HUES48 (cell line): ENCODE results near the gene PPIL1.

Experiments
- H3K27ac ChIP-seq: one replicate; pipeline ENCODE4 v1.7.0; 2013; ENCODE audit warnings: low read depth, low read length, inconsistent platforms
- H3K27me3 ChIP-seq: 2 replicates; pipeline ENCODE4 v1.6.1; 2013; ENCODE audit warnings: mild to moderate bottlenecking, low read length; ENCODE audit not compliant: control insufficient read depth, insufficient read depth
- H3K36me3 ChIP-seq: 2 replicates; pipeline ENCODE4 v1.6.1; 2013; ENCODE audit warnings: low read length; ENCODE audit not compliant: control insufficient read depth, insufficient read depth
- H3K4me1 ChIP-seq: 2 replicates; pipeline ENCODE4 v1.6.1; 2013; ENCODE audit warnings: mild to moderate bottlenecking, low read length; ENCODE audit not compliant: control insufficient read depth, insufficient read depth
- H3K4me3 ChIP-seq: 2 replicates; pipeline ENCODE4 v1.5.1; 2013; ENCODE audit warnings: mild to moderate bottlenecking, low read depth, low read length
- H3K9ac ChIP-seq: 2 replicates; pipeline ENCODE4 v1.6.1; 2013; ENCODE audit warnings: mild to moderate bottlenecking, low read depth, low read length, moderate library complexity
- H3K9me3 ChIP-seq: 2 replicates; pipeline ENCODE4 v1.6.1; 2013; ENCODE audit warnings: low read length; ENCODE audit not compliant: control insufficient read depth, insufficient read depth

PPIL1 gene

GRCh38 chr6:36865835-36866234 is 8.8 kb downstream of the PPIL1 start:
- no peaks in the 10 kb centered on the region for H3K4me1 ChIP-seq
- no peak overlapping the region for H3K9ac ChIP-seq
- no peak overlapping the region for H3K27ac ChIP-seq
- H3K36me3 ChIP-seq, result peaks cover 95% of the 10 kb centered on the region
- H3K9me3 ChIP-seq, result no peaks in the 10 kb centered on the region
- H3K27me3 ChIP-seq, result no peaks in the 10 kb centered on the region
- H3K4me3 ChIP-seq, result no peak overlapping the region

- H3K9me3 ChIP-seq, result no peaks in the 10 kb centered on the region
- no peaks in the 10 kb centered on the region for H3K27me3 ChIP-seq
- H3K27ac ChIP-seq, result no peak overlapping the region
- no peak overlapping the region for H3K4me3 ChIP-seq
- H3K4me1 ChIP-seq, result peaks cover 3% of the 10 kb centered on the region; the same call in 1 of the 2 replicates
- H3K9ac ChIP-seq, result no peak overlapping the region
- H3K36me3 ChIP-seq, result peaks cover 77% of the 10 kb centered on the region
Observed at GRCh38 chr6:36863670-36864540, 10.7 kb downstream of the PPIL1 start.

- no peak overlapping the region for H3K27ac ChIP-seq
- no peaks in the 10 kb centered on the region for H3K27me3 ChIP-seq
- H3K4me1 ChIP-seq, result peaks cover 7% of the 10 kb centered on the region
- no peaks in the 10 kb centered on the region for H3K9me3 ChIP-seq
- H3K36me3 ChIP-seq, result peaks cover 67% of the 10 kb centered on the region
- no peak overlapping the region for H3K4me3 ChIP-seq
- no peak overlapping the region for H3K9ac ChIP-seq
Observed at GRCh38 chr6:36862848-36863382, 11.7 kb downstream of the PPIL1 start.

GRCh38 chr6:36862164-36862847 is 12.3 kb downstream of the PPIL1 start:
- Histone ChIP-seq H3K36me3 (peaks cover 64% of the 10 kb centered on the region), H3K9ac (no peak overlapping the region), H3K4me1 (peaks cover 7% of the 10 kb centered on the region), H3K27ac (no peak overlapping the region), H3K9me3 (no peaks in the 10 kb centered on the region), H3K4me3 (no peak overlapping the region), H3K27me3 (no peaks in the 10 kb centered on the region)

- Histone ChIP-seq H3K27me3 (no peaks in the 10 kb centered on the region), H3K4me3 (no peak overlapping the region), H3K9me3 (no peaks in the 10 kb centered on the region), H3K4me1 (peaks cover 7% of the 10 kb centered on the region), H3K27ac (no peak overlapping the region), H3K9ac (no peak overlapping the region), H3K36me3 (peaks cover 61% of the 10 kb centered on the region)
Observed at GRCh38 chr6:36860126-36860525, 14.5 kb downstream of the PPIL1 start.

GRCh38 chr6:36858407-36858981 is 16.1 kb downstream of the PPIL1 start:
- Histone ChIP-seq H3K9ac (no peak overlapping the region), H3K9me3 (no peaks in the 10 kb centered on the region), H3K4me3 (no peak overlapping the region), H3K36me3 (peaks cover 61% of the 10 kb centered on the region), H3K4me1 (peaks cover 7% of the 10 kb centered on the region), H3K27me3 (no peaks in the 10 kb centered on the region), H3K27ac (peak overlapping the region; percentile 86)

- no peak overlapping the region for H3K27ac ChIP-seq
- H3K27me3 ChIP-seq, result no peaks in the 10 kb centered on the region
- no peak overlapping the region for H3K4me3 ChIP-seq
- H3K36me3 ChIP-seq, result peaks cover 61% of the 10 kb centered on the region
- H3K9ac ChIP-seq, result no peak overlapping the region
- no peaks in the 10 kb centered on the region for H3K9me3 ChIP-seq
- peaks cover 7% of the 10 kb centered on the region for H3K4me1 ChIP-seq
Observed at GRCh38 chr6:36857325-36857724, 17.3 kb downstream of the PPIL1 start.

- no peaks in the 10 kb centered on the region for H3K27me3 ChIP-seq
- peaks cover 56% of the 10 kb centered on the region for H3K36me3 ChIP-seq
- H3K4me3 ChIP-seq, result no peak overlapping the region
- no peaks in the 10 kb centered on the region for H3K9me3 ChIP-seq
- no peak overlapping the region for H3K27ac ChIP-seq
- H3K9ac ChIP-seq, result no peak overlapping the region
- peaks cover 7% of the 10 kb centered on the region for H3K4me1 ChIP-seq
Observed at GRCh38 chr6:36856277-36856676, 18.3 kb downstream of the PPIL1 start.

GRCh38 chr6:36855750-36856149 is 18.9 kb downstream of the PPIL1 start:
- Histone ChIP-seq H3K9me3 (no peaks in the 10 kb centered on the region), H3K36me3 (peaks cover 51% of the 10 kb centered on the region), H3K4me1 (peaks cover 9% of the 10 kb centered on the region), H3K9ac (no peak overlapping the region), H3K27ac (no peak overlapping the region), H3K27me3 (no peaks in the 10 kb centered on the region), H3K4me3 (no peak overlapping the region)

- H3K4me1 ChIP-seq, result peaks cover 16% of the 10 kb centered on the region
- H3K4me3 ChIP-seq, result no peak overlapping the region
- H3K27ac ChIP-seq, result no peak overlapping the region
- H3K27me3 ChIP-seq, result peaks cover 2% of the 10 kb centered on the region; the same call in 1 of the 2 replicates
- H3K9me3 ChIP-seq, result no peaks in the 10 kb centered on the region
- peaks cover 50% of the 10 kb centered on the region for H3K36me3 ChIP-seq
- H3K9ac ChIP-seq, result no peak overlapping the region
Observed at GRCh38 chr6:36853325-36853724, 21.3 kb downstream of the PPIL1 start.
